HG03558 (cell line): ENCODE data around the gene FYB1.
A peak's percentile ranks its signal among the peaks of the same experiment; 100 is the strongest.

Source experiments
- ATAC-seq: cut with Tn5 transposase; IDR thresholded peaks from one replicate; pipeline ENCODE4 v1.9.1; 2021; ENCODE audit warnings: moderate number of reproducible peaks; ENCODE audit not compliant: unreplicated experiment; ENCODE audit errors: extremely low read depth

FYB1 gene

GRCh38 chr5:39207345-39208045 is 11.9 kb downstream of the FYB1 start:
- ATAC-seq, result no peak

GRCh38 chr5:39206630-39207321 is 12.6 kb downstream of the FYB1 start:
- ATAC-seq, result no peak

- ATAC-seq, result no peak
Observed at GRCh38 chr5:39205550-39205949, 13.8 kb downstream of the FYB1 start.

- no peak for ATAC-seq
Observed at GRCh38 chr5:39203951-39204350, 15.4 kb downstream of the FYB1 start.

GRCh38 chr5:39203275-39203922 is 16.0 kb downstream of the FYB1 start:
- ATAC-seq, result no peak

GRCh38 chr5:39202597-39203274 is 16.6 kb downstream of the FYB1 start:
- no peak for ATAC-seq

- ATAC-seq, result no peak
Observed at GRCh38 chr5:39201781-39202596, 17.4 kb downstream of the FYB1 start.

- ATAC-seq, result no peak
Observed at GRCh38 chr5:39201160-39201780, 18.1 kb downstream of the FYB1 start.

GRCh38 chr5:39200081-39200480 is 19.3 kb downstream of the FYB1 start:
- ATAC-seq, result no peak

- no peak for ATAC-seq
Observed at GRCh38 chr5:39199335-39199734, 20.0 kb downstream of the FYB1 start.

GRCh38 chr5:39198127-39198526 is 21.2 kb downstream of the FYB1 start:
- no peak for ATAC-seq

GRCh38 chr5:39197556-39197955 is 21.8 kb downstream of the FYB1 start:
- ATAC-seq, result no peak

- ATAC-seq, result no peak
Observed at GRCh38 chr5:39195198-39195826, 24.1 kb downstream of the FYB1 start.

- no peak for ATAC-seq
Observed at GRCh38 chr5:39194466-39195136, 24.8 kb downstream of the FYB1 start.

GRCh38 chr5:39193553-39194465 is 25.6 kb downstream of the FYB1 start:
- no peak for ATAC-seq

- ATAC-seq, result no peak
Observed at GRCh38 chr5:39192450-39193160, 26.8 kb downstream of the FYB1 start.

- ATAC-seq, result peak; percentile 65
Observed at GRCh38 chr5:39191216-39191615, 28.1 kb downstream of the FYB1 start.
